ENCODE results near the gene ADGRG2.
A peak's percentile ranks its signal among the peaks of the same experiment; 100 is the strongest.
"Not testable (repeated sequence)": the region's sequence is repeated elsewhere in the genome, so short reads cannot be mapped to it uniquely, and the experiment has no call there.

Gene ADGRG2

GRCh38 chrX:18995221-18995620 lies 127.0 kb downstream of the ADGRG2 start:
- no peak for DNase-seq

- no peak for DNase-seq
Measured at GRCh38 chrX:18994713-18995112, 127.6 kb downstream of the ADGRG2 start.

GRCh38 chrX:18992829-18993228 lies 129.4 kb downstream of the ADGRG2 start:
- DNase-seq: no peak

GRCh38 chrX:18985186-18985435 lies 137.2 kb downstream of the ADGRG2 start:
- no peak for DNase-seq

GRCh38 chrX:18984381-18985185 lies 137.7 kb downstream of the ADGRG2 start:
- peak; percentile 65 for DNase-seq

- DNase-seq: peak; percentile 43
Measured at GRCh38 chrX:18983666-18984380, 138.4 kb downstream of the ADGRG2 start, which contains the start of gene PHKA2. Gene PHKA2 (minus strand): TSS chrX:18984114. CDS start chrX:18983932, 182 bp downstream.

GRCh38 chrX:18981124-18981807 lies 141.0 kb downstream of the ADGRG2 start:
- no peak for DNase-seq

GRCh38 chrX:18980262-18980661 lies 142.0 kb downstream of the ADGRG2 start:
- DNase-seq: not testable (repeated sequence)

GRCh38 chrX:18974993-18975392 lies 147.3 kb downstream of the ADGRG2 start:
- no peak for DNase-seq

- DNase-seq: peak; percentile 30
Measured at GRCh38 chrX:18973527-18974192, 148.6 kb downstream of the ADGRG2 start.

- no peak for DNase-seq
Measured at GRCh38 chrX:18971506-18971905, 150.8 kb downstream of the ADGRG2 start.

GRCh38 chrX:18970465-18970864 lies 151.8 kb downstream of the ADGRG2 start:
- no peak for DNase-seq

- no peak for DNase-seq
Measured at GRCh38 chrX:18966624-18967023, 155.6 kb downstream of the ADGRG2 start.

- no peak for DNase-seq
Measured at GRCh38 chrX:18964901-18965300, 157.4 kb downstream of the ADGRG2 start.

GRCh38 chrX:18964026-18964425 lies 158.2 kb downstream of the ADGRG2 start:
- DNase-seq: no peak

GRCh38 chrX:18962329-18962728 lies 159.9 kb downstream of the ADGRG2 start:
- no peak for DNase-seq

GRCh38 chrX:18961686-18962085 lies 160.6 kb downstream of the ADGRG2 start:
- DNase-seq: no peak

GRCh38 chrX:18956303-18957032 lies 165.8 kb downstream of the ADGRG2 start:
- no peak for DNase-seq

GRCh38 chrX:18955676-18956075 lies 166.6 kb downstream of the ADGRG2 start:
- DNase-seq: no peak

GRCh38 chrX:18951032-18951431 lies 171.2 kb downstream of the ADGRG2 start:
- DNase-seq: no peak

- no peak for DNase-seq
Measured at GRCh38 chrX:18949944-18950301, 172.3 kb downstream of the ADGRG2 start.

GRCh38 chrX:18949291-18949943 lies 172.9 kb downstream of the ADGRG2 start:
- DNase-seq: no peak

Data from COR-L47 (cell line).